Measurements from ENCODE around the gene CDH7.

- TF ChIP-seq CTCF (IDR thresholded peaks at IDR 0.05; ENCODE audit: low read depth, low read length) (no peak), EZH2phosphoT487 (IDR thresholded peaks at IDR 0.05; ENCODE audit: low read depth) (no peak)
Measured at GRCh38 chr18:65749841-65750240, 971 bp upstream of the CDH7 start.
